HCT116 (cell line): ENCODE measurements around the gene ZNF311.

Source experiments
- CEBPB ChIP-seq: IDR thresholded peaks from 2 replicates; pipeline ENCODE4 v1.6.1; 2012; ENCODE audit warnings: low read depth
- CTCF ChIP-seq, 3 experiments: fragments of 200-600 bp in 1 of 3; sonication (generic) in 1 of 3; IDR thresholded peaks in 2 of 3; conservative IDR thresholded peaks in 1 of 3; 2 replicates each; pipeline ENCODE4 v1.5.1; 2012 to 2017; ENCODE audit warnings: low read depth in 2 of 3, low read length in 2 of 3, antibody characterized with exemption in 1 of 3, borderline replicate concordance in 1 of 3, control low read depth in 1 of 3, mild to moderate bottlenecking in 1 of 3, mixed read lengths in 1 of 3, mixed run types in 1 of 3, moderate library complexity in 1 of 3; ENCODE audit not compliant: insufficient read depth in 1 of 3
- EZH2 ChIP-seq: fragments of 200-600 bp; sonication (generic); IDR thresholded peaks from 2 replicates; pipeline ENCODE4 v1.6.1; 2017; ENCODE audit warnings: antibody characterized with exemption, mixed run types
- JUND ChIP-seq: IDR thresholded peaks from 2 replicates; pipeline ENCODE4 v1.6.1; 2012
- POLR2A ChIP-seq: IDR thresholded peaks from 2 replicates; pipeline ENCODE4 v1.7.0; 2011; ENCODE audit warnings: borderline replicate concordance; ENCODE audit not compliant: insufficient read depth, insufficient read length; ENCODE audit errors: extremely low read depth
- POLR2AphosphoS5 ChIP-seq: IDR thresholded peaks from 2 replicates; pipeline ENCODE4 v1.6.1; 2011; ENCODE audit warnings: mild to moderate bottlenecking, low read depth, low read length, moderate library complexity
- REST ChIP-seq: IDR thresholded peaks from 2 replicates; pipeline ENCODE4 v1.6.1; 2012; ENCODE audit warnings: low read depth
- SP1 ChIP-seq: IDR thresholded peaks from 2 replicates; pipeline ENCODE4 v1.6.1; 2012; ENCODE audit warnings: low read depth
- TCF7L2 ChIP-seq: IDR thresholded peaks from 2 replicates; pipeline ENCODE4 v1.7.0; 2011; ENCODE audit warnings: borderline replicate concordance, inconsistent platforms; ENCODE audit not compliant: insufficient read depth, insufficient read length; ENCODE audit errors: extremely low read depth
- YY1 ChIP-seq: IDR thresholded peaks from 2 replicates; pipeline ENCODE4 v1.6.1; 2011; ENCODE audit warnings: low read length, low read depth, moderate library complexity, mild to moderate bottlenecking; ENCODE audit not compliant: insufficient replicate concordance; ENCODE audit errors: extremely low read depth
- ZNF274 ChIP-seq: fragments of 200-500 bp; sonication (Bioruptor generic); IDR thresholded peaks from 2 replicates; pipeline ENCODE4 v1.6.1; 2014; ENCODE audit warnings: mild to moderate bottlenecking, low read depth, low read length, inconsistent platforms

GRCh38 chr6:29005183-29005885 lies at the start of gene ZNF311:
- TF ChIP-seq POLR2A (no peak), CTCF (IDR thresholded peaks at IDR 0.05 in 2 of 3, conservative IDR thresholded peaks at IDR 0.05 in 1 of 3; ENCODE audit: borderline replicate concordance in 1 of 3, insufficient read depth in 1 of 3, low read depth in 2 of 3, low read length in 2 of 3) (no peak), EZH2 (no peak), ZNF274 (no peak), SP1 (no peak), REST (no peak), JUND (no peak), CEBPB (no peak), POLR2AphosphoS5 (no peak), TCF7L2 (no peak), YY1 (no peak)
